IgD-negative memory B cell (primary cell): ENCODE results near the gene SMCO3. TPM values are rescaled to one million over a fixed set of nuclear protein-coding genes. Genes with fewer than 3 reads are reported as not detected.
A peak's percentile ranks its signal among the peaks of the same experiment; 100 is the strongest.

ENCODE experiments used
- H3K27ac Mint-ChIP-seq, 3 donors: one replicate each; pipeline ENCODE4 v1.8.0; 2020 to 2022; ENCODE audit warnings: mild to moderate bottlenecking in 3 of 3, mixed read lengths in 3 of 3, moderate library complexity in 1 of 3
- H3K27me3 Mint-ChIP-seq: one replicate; pipeline ENCODE4 v1.8.0; 2021; ENCODE audit warnings: mixed read lengths
- H3K36me3 Mint-ChIP-seq: one replicate; pipeline ENCODE4 v1.8.0; 2020; ENCODE audit warnings: mild to moderate bottlenecking, mixed read lengths
- H3K4me1 Mint-ChIP-seq, 3 donors: one replicate each; pipeline ENCODE4 v1.8.0; 2020 to 2022; ENCODE audit warnings: mixed read lengths in 3 of 3, mild to moderate bottlenecking in 1 of 3
- H3K4me3 Mint-ChIP-seq, 4 donors: one replicate each; pipeline ENCODE4 v1.8.0; 2020 to 2022; ENCODE audit warnings: mild to moderate bottlenecking in 4 of 4, mixed read lengths in 4 of 4, moderate library complexity in 3 of 4
- H3K9me3 Mint-ChIP-seq, 3 donors: one replicate each; pipeline ENCODE4 v1.8.0; 2020 to 2021; ENCODE audit warnings: mixed read lengths in 3 of 3, mild to moderate bottlenecking in 1 of 3
- polyA plus RNA-seq: library from polyadenylated mRNA; unstranded; fragments of 300-500 nt; fragmentation: Illumina TruSeq; gene quantifications from one replicate; pipeline ENCODE4 v1.2.3, GENCODE V29; 2021

The SMCO3 gene
- polyA plus RNA-seq, 1 donor from 2014 or later, result not detected

GRCh38 chr12:14841761-14842160, 27.8 kb upstream of the SMCO3 start:
- Mint-ChIP-seq H3K4me1 (peaks cover 0 to 12% (median 0%) of the 10 kb centered on the region in 3 donors), H3K27me3 (peaks cover 6% of the 10 kb centered on the region), H3K9me3 (no peaks in the 10 kb centered on the region), H3K4me3 (no peak overlapping the region), H3K36me3 (no peaks in the 10 kb centered on the region), H3K27ac (no peak overlapping the region)

GRCh38 chr12:14840616-14841015, 26.6 kb upstream of the SMCO3 start:
- H3K9me3 Mint-ChIP-seq, result no peaks in the 10 kb centered on the region
- no peaks in the 10 kb centered on the region for H3K36me3 Mint-ChIP-seq
- H3K27me3 Mint-ChIP-seq, result peaks cover 9% of the 10 kb centered on the region
- no peak overlapping the region for H3K4me3 Mint-ChIP-seq
- H3K27ac Mint-ChIP-seq, result no peak overlapping the region
- H3K4me1 Mint-ChIP-seq, result peaks cover 0 to 12% (median 0%) of the 10 kb centered on the region in 3 donors

GRCh38 chr12:14839262-14839661, 25.3 kb upstream of the SMCO3 start:
- H3K36me3 Mint-ChIP-seq, result no peaks in the 10 kb centered on the region
- peaks cover 9% of the 10 kb centered on the region for H3K27me3 Mint-ChIP-seq
- H3K27ac Mint-ChIP-seq, result no peak overlapping the region
- H3K4me1 Mint-ChIP-seq, result peaks cover 0 to 7% (median 0%) of the 10 kb centered on the region in 3 donors
- H3K4me3 Mint-ChIP-seq, result no peak overlapping the region
- H3K9me3 Mint-ChIP-seq, result no peaks in the 10 kb centered on the region

- Mint-ChIP-seq H3K27me3 (peaks cover 5% of the 10 kb centered on the region), H3K4me3 (no peak overlapping the region), H3K4me1 (peaks cover 0 to 7% (median 0%) of the 10 kb centered on the region in 3 donors), H3K27ac (no peak overlapping the region), H3K36me3 (no peaks in the 10 kb centered on the region), H3K9me3 (no peaks in the 10 kb centered on the region)
Observed at GRCh38 chr12:14836336-14837210, 22.6 kb upstream of the SMCO3 start.

- H3K36me3 Mint-ChIP-seq, result no peaks in the 10 kb centered on the region
- no peak overlapping the region for H3K27ac Mint-ChIP-seq
Observed at GRCh38 chr12:14834509-14834908, 20.5 kb upstream of the SMCO3 start.

GRCh38 chr12:14833952-14834351, 20.0 kb upstream of the SMCO3 start:
- no peaks in the 10 kb centered on the region for H3K9me3 Mint-ChIP-seq
- H3K4me3 Mint-ChIP-seq, result no peak overlapping the region
- no peaks in the 10 kb centered on the region for H3K4me1 Mint-ChIP-seq
- H3K27ac Mint-ChIP-seq, result no peak overlapping the region
- peaks cover 4% of the 10 kb centered on the region for H3K27me3 Mint-ChIP-seq
- no peaks in the 10 kb centered on the region for H3K36me3 Mint-ChIP-seq

More at GRCh38 chr12:14834509-14834908, 20.5 kb upstream of the SMCO3 start:
- H3K4me3 Mint-ChIP-seq, result no peak overlapping the region
- peaks cover 7% of the 10 kb centered on the region for H3K27me3 Mint-ChIP-seq
- H3K4me1 Mint-ChIP-seq, result no peaks in the 10 kb centered on the region
- H3K9me3 Mint-ChIP-seq, result no peaks in the 10 kb centered on the region

GRCh38 chr12:14833336-14833735, 19.4 kb upstream of the SMCO3 start:
- H3K27ac Mint-ChIP-seq, result no peak overlapping the region
- no peak overlapping the region for H3K4me3 Mint-ChIP-seq

GRCh38 chr12:14828892-14829291, 14.9 kb upstream of the SMCO3 start:
- H3K9me3 Mint-ChIP-seq, result no peaks in the 10 kb centered on the region
- no peak overlapping the region for H3K4me3 Mint-ChIP-seq

More at GRCh38 chr12:14833336-14833735, 19.4 kb upstream of the SMCO3 start:
- Mint-ChIP-seq H3K4me1 (no peaks in the 10 kb centered on the region), H3K36me3 (no peaks in the 10 kb centered on the region), H3K9me3 (no peaks in the 10 kb centered on the region), H3K27me3 (peaks cover 4% of the 10 kb centered on the region)

GRCh38 chr12:14827043-14827442, 13.1 kb upstream of the SMCO3 start:
- H3K27me3 Mint-ChIP-seq, result peaks cover 2% of the 10 kb centered on the region

More at GRCh38 chr12:14828892-14829291, 14.9 kb upstream of the SMCO3 start:
- H3K27ac Mint-ChIP-seq, result no peak overlapping the region
- no peaks in the 10 kb centered on the region for H3K36me3 Mint-ChIP-seq
- H3K27me3 Mint-ChIP-seq, result peaks cover 2% of the 10 kb centered on the region
- no peaks in the 10 kb centered on the region for H3K4me1 Mint-ChIP-seq

GRCh38 chr12:14826491-14826890, 12.5 kb upstream of the SMCO3 start:
- Mint-ChIP-seq H3K27me3 (peaks cover under 1% of the 10 kb centered on the region), H3K9me3 (no peaks in the 10 kb centered on the region), H3K4me1 (no peaks in the 10 kb centered on the region)

More at GRCh38 chr12:14827043-14827442, 13.1 kb upstream of the SMCO3 start:
- Mint-ChIP-seq H3K36me3 (no peaks in the 10 kb centered on the region), H3K4me1 (no peaks in the 10 kb centered on the region), H3K27ac (no peak overlapping the region), H3K9me3 (no peaks in the 10 kb centered on the region), H3K4me3 (no peak overlapping the region)

GRCh38 chr12:14825256-14825655, 11.3 kb upstream of the SMCO3 start:
- Mint-ChIP-seq H3K9me3 (no peaks in the 10 kb centered on the region), H3K4me3 (no peak overlapping the region), H3K27ac (no peak overlapping the region), H3K4me1 (no peaks in the 10 kb centered on the region), H3K27me3 (no peaks in the 10 kb centered on the region), H3K36me3 (no peaks in the 10 kb centered on the region)

More at GRCh38 chr12:14826491-14826890, 12.5 kb upstream of the SMCO3 start:
- no peak overlapping the region for H3K4me3 Mint-ChIP-seq
- no peaks in the 10 kb centered on the region for H3K36me3 Mint-ChIP-seq
- H3K27ac Mint-ChIP-seq, result no peak overlapping the region

- Mint-ChIP-seq H3K27ac (no peak overlapping the region), H3K4me1 (peaks cover 0 to 1% (median 0%) of the 10 kb centered on the region in 3 donors), H3K4me3 (no peak overlapping the region)
Observed at GRCh38 chr12:14824012-14824634, 10.1 kb upstream of the SMCO3 start.

GRCh38 chr12:14811486-14811885, 2.5 kb downstream of the SMCO3 start:
- Mint-ChIP-seq H3K27ac (no peak overlapping the region), H3K9me3 (no peaks in the 10 kb centered on the region), H3K4me1 (peaks cover 8 to 13% (median 12%) of the 10 kb centered on the region in 3 donors), H3K27me3 (no peaks in the 10 kb centered on the region), H3K4me3 (peak overlapping the region in 1 of 4 donors; percentile 83), H3K36me3 (peaks cover 3% of the 10 kb centered on the region)

More at GRCh38 chr12:14824012-14824634, 10.1 kb upstream of the SMCO3 start:
- Mint-ChIP-seq H3K9me3 (no peaks in the 10 kb centered on the region), H3K27me3 (no peaks in the 10 kb centered on the region), H3K36me3 (no peaks in the 10 kb centered on the region)

- H3K4me1 Mint-ChIP-seq, result peaks cover 8 to 13% (median 12%) of the 10 kb centered on the region in 3 donors
- H3K4me3 Mint-ChIP-seq, result peak overlapping the region in 3 of 4 donors; percentile 21 to 83 (median 60)
- no peak overlapping the region for H3K27ac Mint-ChIP-seq
- H3K9me3 Mint-ChIP-seq, result no peaks in the 10 kb centered on the region
- H3K36me3 Mint-ChIP-seq, result peaks cover 3% of the 10 kb centered on the region
- no peaks in the 10 kb centered on the region for H3K27me3 Mint-ChIP-seq
Observed at GRCh38 chr12:14810953-14811483, 3.0 kb downstream of the SMCO3 start.
